Tibial nerve (tissue), 4 donors: ENCODE data around the gene TRPM2.

Experiments
- CTCF ChIP-seq, 5 experiments: fragments of 200-600 bp in 3 of 5; fragments of 450-650 bp in 2 of 5; sonication (generic) in 3 of 5; IDR thresholded peaks; one replicate each; pipeline ENCODE4 v1.5.1; 2016 to 2019; ENCODE audit warnings: antibody characterized with exemption in 5 of 5, mild to moderate bottlenecking in 3 of 5, moderate library complexity in 2 of 5
- EP300 ChIP-seq, 2 donors: sonication (generic); formaldehyde crosslinking; IDR thresholded peaks; one replicate each; pipeline ENCODE4 v1.6.1; 2017; ENCODE audit warnings: antibody characterized with exemption in 2 of 2, mild to moderate bottlenecking in 1 of 2
- POLR2A ChIP-seq, 2 donors: fragments of 450-650 bp; IDR thresholded peaks; one replicate each; pipeline ENCODE4 v1.6.1; 2017; ENCODE audit warnings: antibody characterized with exemption in 2 of 2, mild to moderate bottlenecking in 2 of 2, moderate library complexity in 2 of 2

DNA sequence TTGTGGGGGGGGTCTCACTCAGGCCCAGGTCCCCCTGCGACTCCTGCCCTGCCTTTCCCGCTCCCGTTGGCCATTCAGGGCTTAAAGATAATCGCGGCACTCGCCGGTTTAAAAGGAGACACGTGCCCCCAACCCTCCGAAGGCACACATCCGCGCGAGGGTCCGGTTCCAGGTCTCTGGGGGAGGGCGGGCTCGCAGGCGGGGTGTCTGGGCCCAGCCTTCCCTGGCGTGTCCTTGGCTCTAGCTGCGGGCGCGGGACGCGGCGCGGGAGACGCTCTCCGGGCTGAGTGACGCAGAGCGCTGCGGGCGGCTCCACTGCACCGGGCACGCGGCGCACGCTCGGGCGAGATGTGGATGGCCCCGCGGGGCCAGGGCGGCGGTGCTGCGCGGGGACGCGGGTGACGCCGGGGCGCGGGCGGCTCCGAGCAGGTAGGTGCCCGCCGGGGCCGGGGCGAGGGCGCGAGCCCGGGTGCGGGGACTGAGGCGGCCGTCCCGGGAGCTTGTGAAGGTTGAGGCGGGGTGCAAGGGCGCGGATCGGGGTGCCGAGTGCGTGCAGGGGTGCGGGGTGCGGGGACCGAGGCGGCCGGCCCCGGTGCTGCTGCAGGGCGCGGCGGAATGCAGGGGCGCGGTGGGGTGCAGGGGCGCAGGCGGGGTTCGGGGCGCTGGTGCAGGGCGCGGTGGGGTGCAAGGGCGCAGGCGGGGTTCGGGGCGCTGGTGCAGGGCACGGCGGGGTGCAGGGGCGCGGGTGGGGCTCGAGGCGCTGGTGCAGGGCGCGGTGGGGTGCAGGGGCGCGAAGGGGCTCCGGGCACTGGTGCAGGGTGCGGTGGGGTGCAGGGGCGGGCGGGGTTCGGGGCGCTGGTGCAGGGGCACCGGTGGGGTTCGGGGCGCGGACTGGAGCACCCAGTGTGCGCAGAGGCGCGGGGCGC is 3.3 kb upstream of the TRPM2 start:
- TF ChIP-seq CTCF (IDR thresholded peaks at IDR 0.05): no peak
- TF ChIP-seq EP300 (IDR thresholded peaks at IDR 0.05): no peak
- TF ChIP-seq POLR2A (IDR thresholded peaks at IDR 0.05): no peak
